A204.1 (cell line): Measurements from ENCODE around the gene CDC73.
"Not testable (repeated sequence)": the region's sequence is repeated elsewhere in the genome, so short reads cannot be mapped to it uniquely, and the experiment has no call there.

ENCODE experiments used
- FAIRE-seq: peaks from 2 replicates; lab custom pipeline; 2012; peaks lifted over from hg19 to GRCh38; lab: Jason Lieb, UNC

Gene CDC73

DNA sequence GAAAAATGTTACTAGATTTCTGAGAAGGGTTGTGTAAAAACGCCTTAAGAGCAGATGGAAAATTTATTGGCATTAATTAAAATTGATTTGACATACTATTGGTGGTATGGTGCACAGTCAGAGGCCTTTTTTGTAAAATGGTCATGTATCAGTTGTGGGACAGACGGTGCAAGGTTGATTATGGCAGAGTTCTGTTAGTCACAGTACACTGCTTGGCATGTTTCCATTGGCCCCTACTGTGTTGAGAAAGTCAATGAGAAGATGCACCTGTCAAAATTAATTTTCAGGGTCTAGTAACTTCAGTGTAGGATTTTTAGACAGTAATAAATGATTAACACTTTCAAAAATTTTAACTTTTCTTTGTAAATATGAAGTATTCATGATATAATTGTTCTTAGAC lies 60.2 kb downstream of the CDC73 start:
- no peak for FAIRE-seq

GRCh38 chr1:193183019-193183627 lies 61.3 kb downstream of the CDC73 start:
- peak; percentile 99 for FAIRE-seq

- FAIRE-seq = no peak
Observed at GRCh38 chr1:193184776-193185175, 62.9 kb downstream of the CDC73 start.

GRCh38 chr1:193185211-193185610 lies 63.4 kb downstream of the CDC73 start:
- FAIRE-seq = no peak

GRCh38 chr1:193185901-193186731 lies 64.3 kb downstream of the CDC73 start, which contains the start of gene B3GALT2:
Gene B3GALT2, minus strand, starts transcription at chr1:193186613. Its CDS starts 5,051 bp downstream, at chr1:193181562.
- FAIRE-seq = no peak

DNA sequence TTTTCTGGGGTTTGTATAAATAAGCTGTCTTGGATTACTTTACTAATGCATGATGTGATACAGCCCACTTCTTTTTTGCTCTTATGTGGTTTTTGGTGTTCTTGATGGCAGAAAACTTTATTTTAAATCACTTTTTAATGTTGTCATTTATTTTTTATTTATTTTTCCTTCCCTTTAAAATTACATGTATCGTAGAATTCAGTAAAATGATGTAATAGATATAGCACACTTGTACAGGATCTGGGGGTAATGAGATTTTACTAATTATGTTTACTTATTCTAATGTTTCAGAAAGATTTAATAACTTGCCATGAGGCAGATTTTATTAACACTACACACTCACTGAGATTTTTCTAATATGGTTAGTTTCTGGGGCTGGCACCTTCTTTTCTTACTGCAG lies 65.3 kb downstream of the CDC73 start:
- FAIRE-seq = no peak

- FAIRE-seq = not testable (repeated sequence)
Observed at GRCh38 chr1:193188915-193189314, 67.1 kb downstream of the CDC73 start.

DNA sequence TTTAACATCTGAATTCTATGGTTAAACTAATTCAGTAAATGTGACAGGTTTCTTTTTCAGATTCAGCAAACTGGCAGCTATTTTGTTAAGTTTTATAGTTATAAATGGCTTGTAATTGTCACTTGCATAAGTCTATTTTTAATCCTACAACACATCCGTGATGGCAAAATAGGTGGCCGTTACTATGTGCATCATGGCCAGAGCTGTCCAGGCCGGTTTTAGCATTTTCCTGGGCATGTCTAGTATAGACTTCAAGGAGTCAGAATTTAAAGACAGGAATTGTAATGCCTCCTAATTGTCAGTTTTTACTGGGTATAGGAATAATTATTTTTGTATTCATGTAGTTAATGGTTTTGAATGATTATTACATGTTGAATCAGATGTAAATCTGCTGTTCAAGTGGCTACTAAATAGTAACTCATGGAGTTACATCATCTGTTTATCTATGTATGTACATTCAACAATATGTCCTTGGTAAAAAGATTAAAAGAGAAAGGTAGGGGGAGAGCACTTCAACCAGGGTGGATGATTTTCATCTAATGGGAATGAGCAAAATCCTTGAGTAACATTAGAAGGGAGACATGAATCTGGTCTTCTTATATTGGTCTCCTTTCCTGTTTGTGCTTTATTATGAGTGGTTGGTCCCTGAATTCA lies 67.7 kb downstream of the CDC73 start:
- FAIRE-seq = no peak

DNA sequence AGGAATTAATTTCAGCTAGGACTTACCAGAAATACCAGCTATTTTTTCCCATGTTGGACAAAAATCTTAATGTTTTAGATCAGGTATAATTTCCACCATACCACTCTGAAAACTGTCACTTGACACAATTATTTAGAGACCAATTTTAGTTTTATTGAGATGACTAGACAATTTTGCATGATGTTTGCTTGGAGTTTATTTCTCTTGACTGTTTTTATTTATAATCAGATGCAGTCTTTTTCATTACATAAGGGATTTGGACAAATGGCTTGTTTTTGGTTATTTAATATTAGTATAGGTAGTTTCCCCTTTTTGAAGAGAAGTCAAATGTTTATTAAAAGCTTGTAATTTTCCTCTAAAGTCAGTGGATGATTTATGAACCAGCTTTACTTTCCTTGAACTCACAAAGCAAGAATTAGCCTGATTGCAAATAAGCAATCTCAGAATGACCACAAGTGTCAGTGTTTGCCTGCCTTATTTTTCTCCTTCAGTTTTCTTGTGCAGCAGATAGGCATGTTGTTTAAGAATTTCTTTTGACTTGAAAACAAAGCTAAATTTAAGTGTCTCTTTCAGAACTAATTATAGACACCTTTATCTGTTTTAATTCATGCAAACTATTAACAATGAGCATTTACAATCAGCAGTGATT lies 68.4 kb downstream of the CDC73 start:
- FAIRE-seq = no peak

DNA sequence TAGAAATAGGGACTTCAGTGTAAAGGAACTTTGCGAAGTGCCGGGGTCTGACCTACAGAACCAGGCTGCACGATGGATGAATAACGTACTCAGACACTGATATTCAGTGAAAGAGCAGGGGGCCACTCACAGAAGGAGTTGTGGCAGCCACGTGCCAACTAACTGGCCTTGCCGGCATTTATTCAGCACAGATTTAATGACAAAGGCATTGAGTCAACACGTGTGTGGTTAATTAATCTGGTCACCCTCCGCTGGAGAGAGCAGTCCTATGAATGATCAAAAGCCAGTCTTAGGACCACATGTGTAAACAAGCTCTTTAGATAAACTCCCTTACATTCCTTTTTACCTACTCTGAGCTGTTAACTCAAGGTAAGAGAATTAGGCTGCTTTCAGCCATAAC lies 70.8 kb downstream of the CDC73 start:
- no peak for FAIRE-seq

DNA sequence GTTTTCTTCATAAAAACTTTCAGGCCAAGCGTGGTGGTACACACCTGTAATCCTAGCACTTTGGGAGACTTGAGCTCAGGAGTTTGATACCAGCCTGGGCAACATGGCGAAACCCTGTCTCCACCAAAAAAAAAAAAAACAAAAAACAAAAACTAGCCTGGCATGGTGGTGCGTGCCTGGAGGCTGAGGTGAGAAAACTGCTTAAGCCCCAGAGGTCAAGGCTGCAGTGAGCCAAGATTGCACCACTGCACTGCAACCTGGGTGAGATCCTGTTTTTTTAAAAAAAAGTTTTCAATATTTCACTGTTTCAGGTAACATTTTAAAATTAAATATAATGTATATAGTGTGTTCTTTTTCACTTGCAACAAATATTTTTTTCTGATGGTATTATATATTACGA lies 78.1 kb downstream of the CDC73 start:
- FAIRE-seq = no peak

- FAIRE-seq = no peak
Observed at GRCh38 chr1:193201021-193201420, 79.2 kb downstream of the CDC73 start.

DNA sequence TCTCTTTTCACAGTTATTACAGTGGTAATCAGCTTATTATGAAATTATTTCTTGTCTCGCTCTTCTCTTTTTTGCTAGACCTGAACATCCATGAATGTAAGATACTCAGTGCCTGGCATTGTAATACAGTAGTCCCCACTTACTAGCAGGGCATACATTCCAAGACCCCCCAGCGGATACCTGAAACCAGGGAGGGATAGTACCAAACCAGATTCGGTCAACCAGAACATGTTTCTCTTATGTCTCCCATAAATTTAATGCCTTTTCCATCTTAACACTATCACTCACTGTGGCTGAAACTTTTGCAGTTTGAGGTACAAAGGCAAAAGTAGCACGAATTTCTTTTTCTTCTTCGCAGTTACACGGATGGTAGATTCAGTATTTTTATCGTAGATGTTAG lies 89.2 kb downstream of the CDC73 start:
- FAIRE-seq = no peak

GRCh38 chr1:193211539-193211938 lies 89.7 kb downstream of the CDC73 start:
- no peak for FAIRE-seq

- FAIRE-seq = no peak
Observed at GRCh38 chr1:193212637-193213036, 90.8 kb downstream of the CDC73 start.

DNA sequence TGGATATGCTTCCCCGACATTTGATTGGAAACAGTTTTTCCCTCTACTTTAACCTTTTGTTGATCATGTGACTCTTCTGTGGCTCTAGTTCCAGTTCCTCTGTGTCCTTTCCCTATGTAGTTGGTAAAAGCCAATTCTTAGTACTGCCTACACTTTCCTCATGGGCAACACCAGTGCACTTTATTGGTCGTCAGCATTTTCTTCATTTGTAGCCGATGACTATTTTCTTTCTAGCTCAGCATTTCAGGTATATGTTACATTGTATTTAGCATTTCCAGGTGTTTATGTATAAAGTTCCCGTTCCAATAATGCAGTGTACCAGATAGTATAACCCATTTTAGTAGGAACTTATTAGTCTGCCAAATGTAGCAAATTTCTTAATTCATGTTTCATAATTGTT lies 92.2 kb downstream of the CDC73 start:
- no peak for FAIRE-seq

DNA sequence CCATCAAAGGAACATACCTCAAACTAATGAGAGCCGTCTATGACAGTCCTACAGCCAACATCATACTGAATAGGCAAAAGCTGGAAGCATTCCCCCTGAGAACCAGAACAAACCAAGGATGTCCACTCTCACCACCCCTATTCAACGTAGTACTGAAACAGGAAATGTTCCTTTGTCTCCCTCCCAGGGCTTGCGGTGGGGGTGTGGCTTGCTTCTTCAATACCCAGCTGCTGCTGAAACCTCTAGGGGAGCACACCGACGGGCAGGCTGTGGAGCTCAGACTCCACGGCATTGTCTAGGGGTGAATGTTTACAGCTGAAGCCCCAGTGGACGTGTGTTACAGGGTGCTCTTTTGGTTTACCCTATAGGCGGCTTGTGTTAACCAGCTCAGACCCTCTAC lies 95.1 kb downstream of the CDC73 start:
- no peak for FAIRE-seq

DNA sequence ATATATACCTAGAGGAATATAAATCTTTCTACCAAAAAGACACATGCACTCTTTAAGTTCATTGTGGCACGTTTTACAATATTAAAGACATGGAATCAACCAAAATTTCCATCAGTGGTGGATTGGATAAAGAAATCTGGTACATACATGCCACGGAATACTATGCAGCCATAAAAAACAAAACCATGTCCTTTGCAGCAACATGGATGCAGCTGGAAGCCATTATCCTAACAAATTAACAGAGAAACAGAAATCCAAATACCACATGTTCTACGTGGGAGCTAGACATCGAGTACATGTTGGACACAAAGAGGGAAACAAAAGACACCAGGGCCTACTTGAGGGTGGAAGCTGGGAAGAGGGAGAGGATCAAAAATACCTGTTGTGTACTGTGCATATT lies 97.6 kb downstream of the CDC73 start:
- FAIRE-seq = no peak

- FAIRE-seq = peak; percentile 11
Observed at GRCh38 chr1:193221651-193222050, 99.8 kb downstream of the CDC73 start.

- no peak for FAIRE-seq
Observed at GRCh38 chr1:193222056-193222615, 100.3 kb downstream of the CDC73 start.

DNA sequence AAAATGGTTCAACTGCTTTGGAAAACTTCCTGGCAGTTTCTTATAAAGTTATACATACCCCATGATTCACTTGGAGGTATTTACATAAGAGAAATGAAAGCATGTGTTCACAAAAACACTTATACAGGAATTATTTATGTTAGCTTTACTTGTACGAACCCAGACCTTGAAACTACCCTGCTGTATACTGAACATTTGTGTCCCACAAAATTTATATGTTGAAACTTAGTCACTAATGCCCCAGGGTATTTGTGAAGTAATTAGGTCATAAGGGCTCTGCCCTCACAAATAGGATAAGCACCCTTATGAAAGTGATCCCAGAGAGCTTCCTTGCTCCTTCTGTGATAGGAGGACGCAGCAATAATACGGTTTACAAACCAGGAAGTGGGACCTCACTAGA lies 107.3 kb downstream of the CDC73 start:
- no peak for FAIRE-seq

DNA sequence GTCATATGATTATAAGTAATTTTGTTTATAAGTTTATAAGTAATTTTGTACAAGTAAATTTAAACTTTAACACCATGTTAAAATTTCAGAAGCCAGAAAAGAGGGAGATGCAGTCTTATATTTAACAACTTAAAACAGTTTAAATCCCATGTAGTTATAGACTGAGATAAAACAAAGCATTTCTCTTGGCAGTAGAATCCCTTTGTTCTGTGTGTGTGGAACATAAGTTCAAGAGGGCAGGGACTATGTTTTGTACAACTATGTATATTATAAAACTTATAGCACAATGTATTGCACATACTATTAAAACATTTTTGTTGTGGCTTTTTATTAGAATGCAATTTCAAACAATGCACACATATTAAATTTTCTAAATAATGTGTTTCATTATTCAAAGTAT lies 109.3 kb downstream of the CDC73 start:
- FAIRE-seq = not testable (repeated sequence)

GRCh38 chr1:193234530-193234929 lies 112.7 kb downstream of the CDC73 start:
- no peak for FAIRE-seq
